HG02623 (cell line): ENCODE results near the gene KIF13A.
"Not testable (repeated sequence)": the region's sequence is repeated elsewhere in the genome, so short reads cannot be mapped to it uniquely, and the experiment has no call there.

ENCODE experiments used
- ATAC-seq: cut with Tn5 transposase; IDR thresholded peaks from one replicate; pipeline ENCODE4 v1.9.1; 2021; ENCODE audit warnings: moderate library complexity; ENCODE audit not compliant: unreplicated experiment

The KIF13A gene

GRCh38 chr6:17904491-17905120, 82.8 kb downstream of the KIF13A start:
- ATAC-seq = no peak

GRCh38 chr6:17902974-17903373, 84.5 kb downstream of the KIF13A start:
- ATAC-seq = no peak

GRCh38 chr6:17901493-17901892, 85.9 kb downstream of the KIF13A start:
- ATAC-seq = no peak

GRCh38 chr6:17900011-17900410, 87.4 kb downstream of the KIF13A start:
- ATAC-seq = no peak

GRCh38 chr6:17899491-17899890, 87.9 kb downstream of the KIF13A start:
- no peak for ATAC-seq

GRCh38 chr6:17897681-17898080, 89.8 kb downstream of the KIF13A start:
- ATAC-seq = no peak

- no peak for ATAC-seq
Measured at GRCh38 chr6:17894905-17895304, 92.5 kb downstream of the KIF13A start.

- no peak for ATAC-seq
Measured at GRCh38 chr6:17894191-17894590, 93.2 kb downstream of the KIF13A start.

- no peak for ATAC-seq
Measured at GRCh38 chr6:17892097-17892686, 95.2 kb downstream of the KIF13A start.

GRCh38 chr6:17890309-17890708, 97.1 kb downstream of the KIF13A start:
- no peak for ATAC-seq

- ATAC-seq = not testable (repeated sequence)
Measured at GRCh38 chr6:17889777-17890176, 97.7 kb downstream of the KIF13A start.

GRCh38 chr6:17886891-17887290, 100.5 kb downstream of the KIF13A start:
- ATAC-seq = no peak

- no peak for ATAC-seq
Measured at GRCh38 chr6:17885889-17886576, 101.4 kb downstream of the KIF13A start.

GRCh38 chr6:17884498-17885478, 102.6 kb downstream of the KIF13A start:
- peak; percentile 82 for ATAC-seq

- ATAC-seq = no peak
Measured at GRCh38 chr6:17883665-17884497, 103.6 kb downstream of the KIF13A start.

GRCh38 chr6:17881085-17881858, 106.2 kb downstream of the KIF13A start:
- no peak for ATAC-seq

GRCh38 chr6:17879184-17879583, 108.3 kb downstream of the KIF13A start:
- no peak for ATAC-seq

GRCh38 chr6:17878734-17879133, 108.7 kb downstream of the KIF13A start:
- ATAC-seq = no peak

- ATAC-seq = no peak
Measured at GRCh38 chr6:17877895-17878440, 109.5 kb downstream of the KIF13A start.
